ENCODE results near the gene IFIT2.
"Not testable (repeated sequence)": the region's sequence is repeated elsewhere in the genome, so short reads cannot be mapped to it uniquely, and the experiment has no call there.

The IFIT2 gene

GRCh38 chr10:89342206-89342958, 40.5 kb downstream of the IFIT2 start:
- DNase-seq (ENCODE audit: low spot score): peak; percentile 96

GRCh38 chr10:89343089-89343767, 41.4 kb downstream of the IFIT2 start:
- no peak for DNase-seq (ENCODE audit: low spot score)

- no peak for DNase-seq (ENCODE audit: low spot score)
These were observed 42.3 kb downstream of the IFIT2 start for GRCh38 chr10:89344156-89344555.

- DNase-seq (ENCODE audit: low spot score): no peak
These were observed 43.6 kb downstream of the IFIT2 start for GRCh38 chr10:89345367-89346000.

GRCh38 chr10:89346405-89347254, 44.8 kb downstream of the IFIT2 start:
- DNase-seq (ENCODE audit: low spot score): no peak

GRCh38 chr10:89347701-89348457, 46.0 kb downstream of the IFIT2 start:
- no peak for DNase-seq (ENCODE audit: low spot score)

- DNase-seq (ENCODE audit: low spot score): no peak
These were observed 46.6 kb downstream of the IFIT2 start for GRCh38 chr10:89348481-89348880.

GRCh38 chr10:89348975-89349374, 47.1 kb downstream of the IFIT2 start:
- no peak for DNase-seq (ENCODE audit: low spot score)

GRCh38 chr10:89350631-89351315, 48.9 kb downstream of the IFIT2 start:
- not testable (repeated sequence) for DNase-seq (ENCODE audit: low spot score)

GRCh38 chr10:89351412-89351779, 49.5 kb downstream of the IFIT2 start:
- no peak for DNase-seq (ENCODE audit: low spot score)

GRCh38 chr10:89351780-89352597, 50.1 kb downstream of the IFIT2 start:
- no peak for DNase-seq (ENCODE audit: low spot score)

GRCh38 chr10:89352802-89353201, 51.0 kb downstream of the IFIT2 start:
- DNase-seq (ENCODE audit: low spot score): no peak

GRCh38 chr10:89355394-89355931, 53.6 kb downstream of the IFIT2 start:
- DNase-seq (ENCODE audit: low spot score): no peak

- no peak for DNase-seq (ENCODE audit: low spot score)
These were observed 55.2 kb downstream of the IFIT2 start for GRCh38 chr10:89357096-89357495.

- DNase-seq (ENCODE audit: low spot score): no peak
These were observed 56.1 kb downstream of the IFIT2 start for GRCh38 chr10:89357975-89358374.

Data from Ammon's horn (tissue), 1 donor.